ENCODE data around the gene PAM16.

PAM16 gene

GRCh38 chr16:4370570-4371356 lies 19.6 kb upstream of the PAM16 start:
- ATAC-seq: no peak

GRCh38 chr16:4370151-4370550 lies 19.0 kb upstream of the PAM16 start:
- ATAC-seq: no peak

GRCh38 chr16:4369007-4369733 lies 18.0 kb upstream of the PAM16 start:
- no peak for ATAC-seq

GRCh38 chr16:4367393-4367856 lies 16.3 kb upstream of the PAM16 start:
- no peak for ATAC-seq

GRCh38 chr16:4366016-4366415 lies 14.9 kb upstream of the PAM16 start:
- ATAC-seq: no peak

GRCh38 chr16:4365615-4366014 lies 14.5 kb upstream of the PAM16 start:
- no peak for ATAC-seq

- peak in 1 of 2 donors; percentile 53 for ATAC-seq
Measured at GRCh38 chr16:4365014-4365406, 13.9 kb upstream of the PAM16 start.

GRCh38 chr16:4364196-4365013 lies 13.3 kb upstream of the PAM16 start:
- no peak for ATAC-seq

GRCh38 chr16:4362476-4363135 lies 11.5 kb upstream of the PAM16 start:
- ATAC-seq: no peak

GRCh38 chr16:4361944-4362311 lies 10.8 kb upstream of the PAM16 start:
- no peak for ATAC-seq

GRCh38 chr16:4361033-4361943 lies 10.2 kb upstream of the PAM16 start:
- ATAC-seq: no peak

- no peak for ATAC-seq
Measured at GRCh38 chr16:4360538-4361021, 9.5 kb upstream of the PAM16 start.

- no peak for ATAC-seq
Measured at GRCh38 chr16:4359914-4360313, 8.8 kb upstream of the PAM16 start.

- peak; percentile 76 to 87 for ATAC-seq
Measured at GRCh38 chr16:4358831-4359561, 7.9 kb upstream of the PAM16 start.

GRCh38 chr16:4358236-4358635 lies 7.1 kb upstream of the PAM16 start:
- no peak for ATAC-seq

- no peak for ATAC-seq
Measured at GRCh38 chr16:4356820-4357219, 5.7 kb upstream of the PAM16 start.

- no peak for ATAC-seq
Measured at GRCh38 chr16:4354512-4355409, 3.6 kb upstream of the PAM16 start.

- ATAC-seq: no peak
Measured at GRCh38 chr16:4353675-4354074, 2.6 kb upstream of the PAM16 start.

GRCh38 chr16:4352843-4353242 lies 1.7 kb upstream of the PAM16 start:
- ATAC-seq: no peak

GRCh38 chr16:4351880-4352279 lies 759 bp upstream of the PAM16 start:
- ATAC-seq: no peak
